ENCODE data around the gene LSM11. TPM values are rescaled to one million over a fixed set of nuclear protein-coding genes. Genes with fewer than 3 reads are reported as not detected.

The LSM11 gene
- 2.0 and 7.4 TPM in 2 replicates for total RNA-seq

GRCh38 chr5:157743163-157744050 lies at the start of gene LSM11:
TSS of gene LSM11 (plus strand) at chr5:157743712. CDS start at chr5:157743751, 39 bp downstream.

GRCh38 chr5:157731272-157732129 lies 12.0 kb upstream of the LSM11 start, which contains the start of gene THG1L:
TSS of gene THG1L (plus strand) at chr5:157731420. CDS start at chr5:157731441, 21 bp downstream.

Small RNAs within 50 kb of the gene (small RNA-seq; reads per million reads assigned to genes)
- not detected for gene AC026407.1 (ENCODE audit: low replicate concordance)
- gene RNU6-260P (ENCODE audit: low replicate concordance), result not detected

Other genes starting within 250 kb of the LSM11 start
- gene ADAM19, start 167.9 kb upstream of the LSM11 start, total RNA-seq, result 43.1 and 479 TPM in 2 replicates
- gene SOX30, start 91.3 kb upstream of the LSM11 start, total RNA-seq, result under 0.01 TPM in 1 of 2 replicates, not detected in the other
- not detected in 2 replicates for gene C5orf52, start 72.2 kb upstream of the LSM11 start, total RNA-seq
- 16.5 and 47.7 TPM in 2 replicates for gene THG1L, start 12.3 kb upstream of the LSM11 start, total RNA-seq
- 118 and 126 TPM in 2 replicates for gene CLINT1, start 115.4 kb downstream of the LSM11 start, total RNA-seq